HepG2 (cell line): ENCODE data around the gene GPR183. TPM values are rescaled to one million over a fixed set of nuclear protein-coding genes. Genes with fewer than 3 reads are reported as not detected.

Source experiments
- ATAC-seq: fragments of 200-7000 bp; cut with Tn5 transposase; 3 replicates; pipeline ENCODE4 v1.9.1; 2020; ENCODE audit warnings: mild to moderate bottlenecking, moderate library complexity
- BruUV-seq: library from RNA; stranded (reverse); fragments of 400-500 nt; replicated peaks from 2 replicates; lab custom pipeline; 2021; lab: Mats Ljungman, UMichigan
- CTCF ChIA-PET: fragments of 300-600 bp; formaldehyde crosslinking; extraction: SDS; loops from one replicate; lab custom pipeline; 2021; ENCODE audit warnings: low total read pairs, inconsistent platforms, low intra/inter-chr PET ratio; lab: Yijun Ruan, JAX
- POLR2A ChIA-PET: fragments of 350-600 bp; sonication (Branson Sonifier 250); formaldehyde crosslinking; loops from one replicate; lab custom pipeline; 2020; ENCODE audit warnings: antibody characterized with exemption, inconsistent platforms; lab: Yijun Ruan, JAX
- DNase-seq: peaks from one replicate; pipeline ENCODE4 v3.0.0-alpha.2; 2015; ENCODE audit warnings: low spot score
- FAIRE-seq: peaks from 3 replicates; lab custom pipeline; 2011; peaks lifted over from hg19 to GRCh38; lab: Jason Lieb, UNC
- H2AFZ ChIP-seq: one replicate; pipeline ENCODE4 v1.6.1; 2011; ENCODE audit warnings: low read length, inconsistent platforms
- H3K27ac ChIP-seq: fragments of 300-600 bp; 3 replicates; pipeline ENCODE4 v1.8.0; 2011; ENCODE audit warnings: mixed run types, mild to moderate bottlenecking, mixed read lengths, low read length, inconsistent platforms; ENCODE audit not compliant: insufficient read depth; ENCODE audit errors: extremely low read length
- H3K27me3 ChIP-seq, 2 experiments: fragments of 200-600 bp in 1 of 2; 2 replicates in 1 of 2; 3 replicates in 1 of 2; pipeline versions ENCODE4 v1.6.0 to v1.8.0; 2011; ENCODE audit warnings: low read length in 2 of 2, mild to moderate bottlenecking in 2 of 2, moderate library complexity in 2 of 2, inconsistent platforms in 1 of 2; ENCODE audit not compliant: insufficient read depth in 2 of 2, control insufficient read depth in 1 of 2
- H3K36me3 ChIP-seq, 2 experiments: fragments of 200-600 bp in 1 of 2; replicated peaks in 1 of 2; 2 replicates in 1 of 2; 3 replicates in 1 of 2; pipeline versions ENCODE4 v1.5.1 to v1.8.0; 2011; ENCODE audit warnings: low read length in 2 of 2, inconsistent platforms in 1 of 2; ENCODE audit not compliant: insufficient read depth in 2 of 2, control insufficient read depth in 1 of 2
- H3K4me1 ChIP-seq: 2 replicates; pipeline ENCODE4 v1.5.1; 2012; ENCODE audit warnings: low read length, inconsistent platforms; ENCODE audit not compliant: insufficient read depth
- H3K4me2 ChIP-seq: 2 replicates; pipeline ENCODE4 v1.6.0; 2011; ENCODE audit warnings: low read depth, low read length, inconsistent platforms
- H3K4me3 ChIP-seq, 3 experiments: fragments of 200-600 bp in 1 of 3; sonication (generic), shearing (Covaris generic) in 1 of 3; replicated peaks in 1 of 3; 2 replicates each; pipeline ENCODE4 v1.5.1; 2011 to 2016; ENCODE audit warnings: low read length in 3 of 3, inconsistent platforms in 2 of 3, low read depth in 2 of 3, mild to moderate bottlenecking in 2 of 3, control low read depth in 1 of 3, mixed read lengths in 1 of 3; ENCODE audit not compliant: insufficient read depth in 1 of 3
- H3K79me2 ChIP-seq: one replicate; pipeline ENCODE4 v1.6.1; 2011; ENCODE audit warnings: low read length, inconsistent platforms; ENCODE audit not compliant: insufficient read depth
- H3K9ac ChIP-seq: 2 replicates; pipeline ENCODE4 v1.6.0; 2011; ENCODE audit warnings: mild to moderate bottlenecking, low read depth, low read length, inconsistent platforms; ENCODE audit not compliant: insufficient read depth
- H3K9me3 ChIP-seq: 2 replicates; pipeline ENCODE4 v1.5.1; 2012; ENCODE audit warnings: mild to moderate bottlenecking, low read length
- H4K20me1 ChIP-seq: 2 replicates; pipeline ENCODE4 v1.6.0; 2011; ENCODE audit warnings: inconsistent platforms, mild to moderate bottlenecking, low read length, moderate library complexity; ENCODE audit not compliant: insufficient read depth
- BCL6 ChIP-seq: IDR thresholded peaks from 2 replicates; pipeline ENCODE4 v1.6.1; 2016; ENCODE audit warnings: missing genetic modification reagents, missing compliant biosample characterization
- ERF ChIP-seq: IDR thresholded peaks from 2 replicates; pipeline ENCODE4 v1.6.1; 2018; ENCODE audit warnings: missing biosample characterization, missing genetic modification reagents
- GMEB2 ChIP-seq: IDR thresholded peaks from 2 replicates; pipeline ENCODE4 v1.6.1; 2016; ENCODE audit warnings: missing biosample characterization, missing genetic modification reagents, low read depth
- HINFP ChIP-seq: sonication (generic); formaldehyde crosslinking; IDR thresholded peaks from 2 replicates; pipeline ENCODE4 v1.4.0; 2020; ENCODE audit warnings: low read depth, mild to moderate bottlenecking, missing genetic modification reagents
- HMG20B ChIP-seq: conservative IDR thresholded peaks from 2 replicates; pipeline ENCODE4 v1.6.1; 2016; ENCODE audit warnings: missing genetic modification reagents, missing compliant biosample characterization
- NFAT5 ChIP-seq: sonication (generic); formaldehyde crosslinking; IDR thresholded peaks from 2 replicates; pipeline ENCODE4 v1.4.0; 2020; ENCODE audit warnings: missing genetic modification reagents
- SRSF1 ChIP-seq: fragments of 200-400 bp; formaldehyde crosslinking; optimal IDR thresholded peaks from 2 replicates; pipeline ENCODE3; 2017; ENCODE audit warnings: mild to moderate bottlenecking, low read depth, low read length, moderate library complexity
- ZBTB3 ChIP-seq: sonication (generic); formaldehyde crosslinking; IDR thresholded peaks from 2 replicates; pipeline ENCODE4 v1.4.0; 2020; ENCODE audit warnings: low read depth, mild to moderate bottlenecking, moderate library complexity, missing genetic modification reagents, borderline replicate concordance
- ZBTB34 ChIP-seq: sonication (generic); formaldehyde crosslinking; IDR thresholded peaks from 2 replicates; pipeline ENCODE4 v1.8.0; 2022; ENCODE audit warnings: mild to moderate bottlenecking, missing genetic modification reagents
- ZNF160 ChIP-seq: sonication (generic); formaldehyde crosslinking; IDR thresholded peaks from 2 replicates; pipeline ENCODE4 v1.8.0; 2022; ENCODE audit warnings: mild to moderate bottlenecking, inconsistent platforms, missing genetic modification reagents
- ZNF574 ChIP-seq: sonication (generic); formaldehyde crosslinking; IDR thresholded peaks from 2 replicates; pipeline ENCODE4 v1.4.0; 2020; ENCODE audit warnings: missing genetic modification reagents
- ZNF766 ChIP-seq: sonication (generic); formaldehyde crosslinking; IDR thresholded peaks from 2 replicates; pipeline ENCODE4 v1.5.0; 2020; ENCODE audit warnings: missing genetic modification reagents, borderline replicate concordance
- WGBS: methylation state at CpG from one replicate; pipeline ENCODE4 v1.1.6; 2017; ENCODE audit warnings: low lambda C conversion rate; 5-methylcytosine and 5-hydroxymethylcytosine counted together
- in situ Hi-C: cut with HindIII; loops from 2 replicates; pipeline ENCODE4 v1.10.0; 2017; ENCODE audit warnings: low pct_unique_long_range_greater_than_20kb; ENCODE audit not compliant: extremely low pct_ligation_motif_present
- intact Hi-C: fragments of 100-400 bp; cut with micrococcal nuclease; formaldehyde crosslinking; loops from one replicate; pipeline ENCODE4 v1.10.0; 2022; ENCODE audit not compliant: unreplicated experiment
- polyA plus RNA-seq, 8 experiments: library from polyadenylated mRNA; depleted of rRNA in 3 of 8; stranded (reverse) in 7 of 8; unstranded in 1 of 8; fragments of >200 nt; fragmentation: Illumina TruSeq in 4 of 8; extraction: Trizol in 4 of 8; gene quantifications; 2 replicates each; pipeline versions ENCODE4 v1.2.1 to v1.2.3, GENCODE V29; 2011 to 2016; ENCODE audit warnings: low read depth in 4 of 8, missing spikeins in 1 of 8, mixed read lengths in 1 of 8; ENCODE audit not compliant: insufficient read depth in 1 of 8
- total RNA-seq, 5 experiments: library from RNA; depleted of rRNA; stranded (reverse); fragments of >200 nt; fragmentation: Illumina TruSeq; extraction: Trizol; gene quantifications; 2 replicates each; pipeline ENCODE4 v1.2.3, GENCODE V29; 2016; ENCODE audit warnings: low read depth in 1 of 5

GPR183 gene
- total and polyA plus RNA-seq, 2 of the 13 experiments (the other 11 are each of a cell fraction or from before 2014, with no cell fraction given) = not detected

GRCh38 chr13:99313941-99314340, 6.7 kb upstream of the GPR183 start:
- no peaks in the 10 kb centered on the region for H3K9me3 ChIP-seq
- no peak overlapping the region for H3K4me3 ChIP-seq
- CTCF ChIA-PET = no interaction called here
- BruUV-seq = no TSS peak
- ATAC-seq = no peak
- no peak overlapping the region for H3K9ac ChIP-seq
- no peaks in the 10 kb centered on the region for H3K79me2 ChIP-seq
- intact Hi-C loops = no loop called here
- POLR2A ChIA-PET = no interaction called here
- H3K36me3 ChIP-seq = peaks cover 0 to 15% of the 10 kb centered on the region in 2 experiments; a peak in 3 of 5 replicates
- H2AFZ ChIP-seq = no peak overlapping the region
- H4K20me1 ChIP-seq = no peaks in the 10 kb centered on the region
- 73% methylated on average over 1 of the region's 1 CpG for WGBS
- H3K27me3 ChIP-seq = no peaks in the 10 kb centered on the region
- H3K27ac ChIP-seq = no peak overlapping the region
- no peak overlapping the region for H3K4me2 ChIP-seq
- no peak for FAIRE-seq
- in situ Hi-C loops = no loop called here
- H3K4me1 ChIP-seq = no peaks in the 10 kb centered on the region
- no peak for DNase-seq
- TF ChIP-seq BCL6 (CRISPR knock-in tag) = no peak
- TF ChIP-seq ZBTB3 (CRISPR knock-in tag) = no peak
- no peak for TF ChIP-seq ZNF574 (CRISPR knock-in tag)
- TF ChIP-seq HINFP (CRISPR knock-in tag) = no peak
- TF ChIP-seq SRSF1 = no peak
- TF ChIP-seq HMG20B (CRISPR knock-in tag) = no peak
- TF ChIP-seq ZNF160 (CRISPR knock-in tag) = no peak
- TF ChIP-seq NFAT5 = no peak
- no peak for TF ChIP-seq ZNF766
- no peak for TF ChIP-seq ZBTB34 (CRISPR knock-in tag)
- TF ChIP-seq ERF (CRISPR knock-in tag) = no peak
- no peak for TF ChIP-seq GMEB2 (CRISPR knock-in tag)
